Amniotic epithelial cell (primary cell): ENCODE measurements around the gene PSMB3.
A peak's percentile ranks its signal among the peaks of the same experiment; 100 is the strongest.

ENCODE experiments used
- DNase-seq: peaks from one replicate; pipeline ENCODE4 v3.0.0-alpha.2; 2010; ENCODE audit warnings: low read depth

PSMB3 gene

GRCh38 chr17:38733982-38734973, 18.3 kb upstream of the PSMB3 start:
- no peak for DNase-seq

GRCh38 chr17:38735161-38735997, 17.2 kb upstream of the PSMB3 start:
- no peak for DNase-seq

GRCh38 chr17:38738007-38738662, 14.4 kb upstream of the PSMB3 start:
- no peak for DNase-seq

GRCh38 chr17:38738686-38739085, 13.9 kb upstream of the PSMB3 start:
- DNase-seq = no peak

- no peak for DNase-seq
These were observed 13.2 kb upstream of the PSMB3 start for GRCh38 chr17:38739305-38739704.

- DNase-seq = no peak
These were observed 12.5 kb upstream of the PSMB3 start for GRCh38 chr17:38740044-38740443.

- no peak for DNase-seq
These were observed 11.7 kb upstream of the PSMB3 start for GRCh38 chr17:38740806-38741205.

- no peak for DNase-seq
These were observed 11.1 kb upstream of the PSMB3 start for GRCh38 chr17:38741461-38741860.

- DNase-seq = no peak
These were observed 10.6 kb upstream of the PSMB3 start for GRCh38 chr17:38741921-38742410.

GRCh38 chr17:38742411-38743308, 9.9 kb upstream of the PSMB3 start:
- peak; percentile 81 for DNase-seq

- DNase-seq = no peak
These were observed 8.9 kb upstream of the PSMB3 start for GRCh38 chr17:38743556-38744171.

GRCh38 chr17:38745545-38745944, 7.0 kb upstream of the PSMB3 start:
- DNase-seq = no peak

GRCh38 chr17:38746004-38746848, 6.3 kb upstream of the PSMB3 start:
- DNase-seq = no peak

- DNase-seq = no peak
These were observed 5.6 kb upstream of the PSMB3 start for GRCh38 chr17:38746849-38747462.

GRCh38 chr17:38747463-38748148, 4.9 kb upstream of the PSMB3 start:
- no peak for DNase-seq

- DNase-seq = peak; percentile 88
These were observed 4.2 kb upstream of the PSMB3 start, which contains the start of gene PCGF2 for GRCh38 chr17:38748149-38748891. Gene PCGF2 (minus strand): TSS chr17:38748336. CDS start chr17:38740402, 7,934 bp downstream.

GRCh38 chr17:38748892-38749222, 3.7 kb upstream of the PSMB3 start:
- DNase-seq = no peak
